HG03060 (cell line): ENCODE results near the gene MAGEC1.
"Not testable (repeated sequence)": the region's sequence is repeated elsewhere in the genome, so short reads cannot be mapped to it uniquely, and the experiment has no call there.

Experiments used
- ATAC-seq: cut with Tn5 transposase; IDR thresholded peaks from one replicate; pipeline ENCODE4 v1.9.1; 2021; ENCODE audit warnings: low read depth, moderate number of reproducible peaks; ENCODE audit not compliant: unreplicated experiment

Gene MAGEC1

DNA sequence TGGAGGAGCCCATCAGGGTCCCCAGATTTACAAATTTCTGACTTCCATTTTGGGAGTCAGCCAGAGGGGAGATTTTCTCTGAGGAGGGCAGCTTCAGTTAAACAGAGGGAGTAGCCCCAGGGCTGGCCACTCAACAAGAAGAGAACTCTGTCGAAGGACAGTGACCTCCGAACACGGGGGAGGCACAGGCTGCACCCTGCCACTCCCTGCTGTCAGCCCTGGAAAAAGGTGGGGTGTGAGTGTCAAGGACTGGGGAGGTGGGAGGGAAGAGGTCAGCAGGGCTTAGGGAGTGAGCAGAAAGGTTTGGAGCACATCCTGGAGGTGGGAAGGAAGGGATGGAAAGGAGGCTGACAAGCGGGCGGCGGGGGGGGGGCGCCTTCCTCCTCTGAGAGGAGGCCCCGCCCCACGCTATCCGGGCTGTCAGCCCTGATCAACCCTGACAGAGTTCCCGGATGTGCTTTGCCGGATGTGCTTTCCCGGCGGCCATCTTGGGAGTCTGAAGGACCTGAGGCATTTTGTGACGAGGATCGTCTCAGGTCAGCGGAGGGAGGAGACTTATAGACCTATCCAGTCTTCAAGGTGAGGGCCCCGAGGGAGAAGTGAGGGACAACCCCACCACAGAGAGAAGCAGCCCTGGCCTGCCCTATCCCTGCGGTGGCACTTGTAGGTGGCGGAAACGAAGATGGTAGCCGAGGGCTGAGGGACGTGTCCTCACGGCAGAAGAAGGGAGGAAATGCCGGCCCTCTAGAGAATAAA, at the start of gene MAGEC1:
MAGEC1 (plus strand) TSS at position 495 of the 756 bp plus-strand sequence. CDS start 1,179 bp downstream, outside the sequence.
- ATAC-seq = no peak

DNA sequence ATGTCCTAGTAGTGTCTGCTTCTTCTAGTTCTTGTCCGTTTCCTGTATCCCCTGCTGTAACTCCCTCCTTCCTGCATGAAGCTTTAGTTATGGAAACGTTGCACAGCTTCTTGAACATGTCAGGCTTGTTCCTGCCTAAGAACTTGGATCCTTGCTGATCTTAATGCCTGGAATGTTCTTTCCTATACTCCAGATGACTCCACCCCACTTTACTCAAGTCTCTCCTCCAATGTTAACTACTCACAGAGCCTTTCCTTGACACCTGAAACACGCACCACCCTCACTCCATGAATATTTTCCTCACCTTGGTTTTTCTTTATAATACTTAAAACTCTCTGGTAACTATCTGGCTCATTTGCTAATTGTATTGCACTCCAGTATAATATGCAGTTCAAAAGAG, 46.2 kb upstream of the MAGEC1 start:
- ATAC-seq = no peak

DNA sequence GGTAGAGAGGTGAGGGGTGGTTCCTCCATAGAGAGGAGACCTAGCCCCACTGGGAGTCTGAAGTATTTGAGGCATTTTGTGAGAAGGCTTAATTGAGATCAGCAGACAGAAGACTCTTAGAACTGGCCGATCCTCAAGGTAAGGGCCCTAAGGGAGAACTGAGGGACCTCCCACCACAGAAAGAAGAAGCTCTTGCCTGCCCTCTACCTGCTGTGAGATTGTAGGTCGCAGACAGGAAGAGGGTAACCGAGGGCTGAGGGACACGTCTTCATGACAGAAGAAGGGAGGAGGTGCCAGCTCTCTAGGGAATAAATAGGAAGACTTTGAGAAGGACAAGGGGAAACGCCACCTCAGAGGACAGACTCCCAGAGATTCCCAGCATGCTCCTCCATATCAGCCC, 24.1 kb upstream of the MAGEC1 start:
- ATAC-seq = no peak

GRCh38 chrX:141888811-141889210, 14.9 kb upstream of the MAGEC1 start:
- not testable (repeated sequence) for ATAC-seq

DNA sequence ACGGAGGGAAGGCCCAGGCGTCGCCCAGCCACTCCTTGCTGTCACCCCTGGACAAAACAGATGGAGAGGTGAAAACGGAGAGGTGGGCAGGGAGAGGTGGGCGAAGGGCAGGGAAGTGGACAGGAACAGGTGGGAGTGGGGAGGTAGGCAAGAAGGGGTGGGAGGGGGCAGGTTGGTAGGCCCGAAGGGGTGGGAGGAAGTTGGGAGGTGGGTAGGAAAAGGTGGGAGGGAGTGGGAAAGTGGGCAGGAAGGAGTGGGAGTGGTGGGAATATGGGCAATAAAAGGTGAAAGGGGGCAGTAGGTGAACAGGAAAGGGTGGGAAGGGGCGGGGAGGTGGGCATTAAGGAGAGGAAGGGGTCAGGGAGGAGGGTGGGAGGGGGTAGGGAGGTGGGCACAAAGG, 9.0 kb upstream of the MAGEC1 start:
- ATAC-seq = no peak

DNA sequence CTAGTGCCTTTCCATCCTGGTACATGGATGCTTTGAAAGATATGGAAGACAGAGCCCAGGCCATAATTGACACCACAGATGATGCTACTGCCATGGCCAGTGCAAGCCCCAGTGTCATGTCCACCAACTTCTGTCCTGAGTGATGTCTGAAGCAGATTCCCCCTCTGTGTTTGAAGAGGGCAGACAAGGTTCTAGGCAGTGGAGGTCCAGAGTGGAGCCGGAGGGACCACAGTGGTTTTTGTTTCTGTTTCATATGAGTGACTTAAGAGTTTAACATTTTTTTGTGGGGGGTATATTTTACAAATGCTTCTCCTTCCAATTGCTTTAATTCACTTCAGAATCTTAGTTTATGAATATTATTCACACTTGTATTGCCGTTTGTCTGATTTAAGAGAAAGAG, 6.0 kb upstream of the MAGEC1 start:
- ATAC-seq = no peak

DNA sequence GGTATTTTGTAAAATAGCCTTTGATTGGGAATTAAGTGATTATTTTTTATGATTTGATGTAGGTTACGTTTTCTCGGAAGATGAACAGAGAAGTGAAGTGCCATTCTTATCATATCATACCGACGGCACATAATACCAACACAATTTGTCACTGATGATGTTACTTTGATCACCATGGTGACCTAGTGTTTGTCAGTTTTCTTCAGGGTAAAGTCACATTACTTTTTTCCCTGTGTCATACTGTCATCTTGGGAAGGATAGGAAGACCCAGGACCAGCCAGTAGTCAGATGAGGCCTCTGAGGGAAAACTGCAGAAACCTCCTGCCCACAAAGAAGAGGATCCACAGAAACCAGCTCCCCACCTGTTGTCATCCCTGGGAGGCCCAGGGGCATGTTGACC, 1.3 kb upstream of the MAGEC1 start:
- no peak for ATAC-seq

DNA sequence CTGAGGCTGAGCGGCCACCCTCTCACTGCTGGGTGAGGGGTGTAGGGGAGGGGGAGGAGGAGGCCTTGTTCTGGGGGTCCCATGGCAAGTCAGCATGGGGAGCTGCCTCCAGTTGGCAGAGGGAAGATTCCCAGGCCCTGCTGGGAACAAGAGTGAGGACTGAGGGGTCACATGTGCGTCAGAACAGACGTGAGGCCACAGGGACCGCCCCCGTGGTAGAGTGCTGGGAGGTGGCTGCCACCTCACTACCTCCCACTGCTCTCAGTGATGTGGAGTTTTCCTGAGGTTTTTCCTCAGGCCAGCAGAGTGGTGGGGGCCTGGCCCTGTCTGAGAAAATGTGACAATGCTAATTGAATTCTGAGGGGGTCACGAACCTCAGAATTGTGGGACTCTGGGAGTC, 568 bp downstream of the MAGEC1 start:
- ATAC-seq = no peak

- ATAC-seq = no peak
These were observed 14.1 kb downstream of the MAGEC1 start for GRCh38 chrX:141917801-141918200.

DNA sequence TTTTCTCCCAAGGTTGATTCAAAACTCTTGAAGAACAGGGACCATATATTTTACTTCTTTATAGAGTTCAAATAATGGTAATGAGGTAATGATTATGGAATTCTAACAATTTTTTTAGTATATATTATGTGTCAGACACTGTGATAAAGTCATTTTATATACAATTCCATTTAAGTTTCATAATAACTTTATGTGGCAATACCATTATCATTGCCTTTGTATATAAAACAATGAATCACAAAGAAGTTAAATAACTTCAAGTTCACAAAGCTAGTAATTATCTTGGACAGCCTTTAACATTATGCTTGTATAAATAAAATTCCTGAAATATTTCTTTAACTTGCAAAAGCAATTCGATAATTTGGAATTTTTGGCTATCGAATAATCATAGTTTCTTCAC, 20.6 kb downstream of the MAGEC1 start:
- ATAC-seq = no peak

DNA sequence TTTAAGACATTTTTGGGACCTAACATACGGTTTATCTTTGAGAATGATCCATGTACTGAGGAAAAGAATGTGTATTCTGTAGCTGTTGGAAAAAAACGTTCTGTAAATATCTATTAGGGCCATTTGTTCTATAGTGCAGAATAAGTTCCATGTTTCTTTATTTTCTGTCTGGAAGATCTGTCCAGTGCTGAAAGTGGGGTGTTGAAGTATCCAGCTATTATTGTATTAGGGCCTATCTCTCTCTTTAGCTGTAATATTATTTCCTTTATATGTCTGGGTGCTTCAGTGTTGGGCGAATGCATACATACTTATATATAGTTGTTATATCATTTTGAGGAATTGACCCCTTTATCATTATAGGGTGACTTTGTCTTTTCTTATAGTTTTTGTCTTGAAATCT, 24.7 kb downstream of the MAGEC1 start:
- no peak for ATAC-seq

GRCh38 chrX:141934059-141934641, 30.5 kb downstream of the MAGEC1 start:
- no peak for ATAC-seq

GRCh38 chrX:141935645-141936044, 32.0 kb downstream of the MAGEC1 start:
- ATAC-seq = no peak

DNA sequence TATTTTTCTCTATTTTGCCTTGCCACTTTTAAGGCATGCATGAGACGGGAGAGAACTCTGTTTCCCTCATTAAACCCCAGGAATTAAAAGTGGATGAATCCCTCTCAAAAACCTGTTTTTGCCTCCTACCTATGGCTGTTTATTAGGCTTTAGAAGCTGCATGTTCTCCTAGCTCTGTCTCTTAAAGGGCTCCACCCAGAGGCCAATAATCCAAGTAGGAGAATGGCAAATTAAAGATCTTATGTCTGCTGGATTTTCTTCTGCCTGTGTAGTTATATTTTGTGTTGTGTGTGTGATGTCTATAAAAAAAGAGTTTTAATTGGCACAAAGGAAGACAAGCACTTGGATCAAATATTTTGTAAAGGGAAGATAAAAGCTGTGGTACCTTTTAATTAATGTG, 32.4 kb downstream of the MAGEC1 start:
- ATAC-seq = no peak

- ATAC-seq = no peak
These were observed 37.5 kb downstream of the MAGEC1 start for GRCh38 chrX:141941234-141941633.

- ATAC-seq = no peak
These were observed 41.7 kb downstream of the MAGEC1 start for GRCh38 chrX:141945426-141945825.

- no peak for ATAC-seq
These were observed 43.7 kb downstream of the MAGEC1 start for GRCh38 chrX:141947350-141947749.

GRCh38 chrX:141952603-141953002, 48.9 kb downstream of the MAGEC1 start:
- ATAC-seq = no peak

DNA sequence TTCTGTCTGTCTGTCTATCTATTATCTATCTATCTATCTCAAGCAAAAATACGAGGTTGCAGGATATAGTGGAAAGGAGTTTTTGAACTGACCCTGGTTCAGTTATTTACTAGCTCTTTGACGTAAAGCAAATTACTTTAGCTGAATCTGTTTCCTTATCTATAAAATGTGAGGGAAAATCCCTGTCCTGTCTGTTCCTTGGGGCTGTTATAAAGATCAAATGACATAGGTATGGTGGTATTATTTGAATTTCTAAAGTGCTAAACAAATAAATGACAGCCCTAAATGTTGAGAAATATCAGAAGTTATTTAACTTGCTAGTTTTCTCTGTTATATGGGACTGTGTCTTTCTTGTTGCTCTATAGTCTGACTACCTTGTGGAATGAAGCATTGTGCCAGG, 55.0 kb downstream of the MAGEC1 start:
- no peak for ATAC-seq
